ENCODE results near the gene RGS19.

DNA sequence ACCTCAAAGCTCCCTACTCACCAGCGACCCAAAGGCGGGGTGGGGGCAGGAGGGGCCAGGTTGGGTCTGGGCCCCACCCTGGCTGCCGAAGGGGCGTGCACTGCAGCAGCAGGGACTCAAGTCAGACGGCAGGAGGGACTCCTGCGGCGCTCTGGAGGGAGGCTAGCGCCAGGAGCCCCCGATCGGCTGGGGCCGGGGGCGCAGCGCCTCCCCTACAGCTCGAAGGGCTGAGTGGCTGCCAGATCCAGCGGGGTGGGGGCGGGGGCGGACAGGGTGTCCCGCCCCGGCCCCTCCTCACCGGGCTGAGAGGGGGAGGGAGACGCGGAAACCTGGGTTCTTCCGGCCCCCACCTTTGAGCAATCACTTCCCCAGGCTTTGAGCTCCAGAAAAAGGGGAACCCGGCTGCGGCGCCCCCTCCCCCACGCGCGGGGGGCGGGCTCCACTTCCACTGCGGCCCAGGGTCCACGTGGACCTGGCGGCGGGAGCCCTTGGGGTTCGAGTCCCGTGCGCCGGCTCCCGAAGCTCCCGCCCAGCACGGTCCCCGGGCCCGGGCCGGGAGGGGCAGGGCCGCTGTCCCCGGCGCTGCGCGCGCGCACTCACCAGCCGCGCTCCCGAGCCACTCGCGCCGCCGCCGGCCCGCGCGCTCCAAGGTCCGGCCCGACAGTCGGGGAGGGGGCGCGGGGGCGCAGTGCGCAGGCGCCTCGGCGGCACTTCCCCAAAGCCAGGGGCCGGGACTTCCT is at the start of gene RGS19:
- TF ChIP-seq, protein P1, sequence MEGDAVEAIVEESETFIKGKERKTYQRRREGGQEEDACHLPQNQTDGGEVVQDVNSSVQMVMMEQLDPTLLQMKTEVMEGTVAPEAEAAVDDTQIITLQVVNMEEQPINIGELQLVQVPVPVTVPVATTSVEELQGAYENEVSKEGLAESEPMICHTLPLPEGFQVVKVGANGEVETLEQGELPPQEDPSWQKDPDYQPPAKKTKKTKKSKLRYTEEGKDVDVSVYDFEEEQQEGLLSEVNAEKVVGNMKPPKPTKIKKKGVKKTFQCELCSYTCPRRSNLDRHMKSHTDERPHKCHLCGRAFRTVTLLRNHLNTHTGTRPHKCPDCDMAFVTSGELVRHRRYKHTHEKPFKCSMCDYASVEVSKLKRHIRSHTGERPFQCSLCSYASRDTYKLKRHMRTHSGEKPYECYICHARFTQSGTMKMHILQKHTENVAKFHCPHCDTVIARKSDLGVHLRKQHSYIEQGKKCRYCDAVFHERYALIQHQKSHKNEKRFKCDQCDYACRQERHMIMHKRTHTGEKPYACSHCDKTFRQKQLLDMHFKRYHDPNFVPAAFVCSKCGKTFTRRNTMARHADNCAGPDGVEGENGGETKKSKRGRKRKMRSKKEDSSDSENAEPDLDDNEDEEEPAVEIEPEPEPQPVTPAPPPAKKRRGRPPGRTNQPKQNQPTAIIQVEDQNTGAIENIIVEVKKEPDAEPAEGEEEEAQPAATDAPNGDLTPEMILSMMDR (IDR thresholded peaks at IDR 0.05): no peak
- peak; percentile 39 for TF ChIP-seq EZH2 (IDR thresholded peaks at IDR 0.05)
